T-helper 1 cell treated with Interleukin-12 subunit alpha and Interleukin-12 subunit beta and Interleukin-4 antibody, amounts not matched to agents 30 ng/mL and 1 ng/mL, for 36 hours (primary cell): Measurements from ENCODE around the gene GSTCD. TPM values are rescaled to one million over a fixed set of nuclear protein-coding genes. Genes with fewer than 3 reads are reported as not detected.
"Not testable (repeated sequence)": the region's sequence is repeated elsewhere in the genome, so short reads cannot be mapped to it uniquely, and the experiment has no call there.

ENCODE experiments used
- intact Hi-C: fragments of 100-400 bp; cut with micrococcal nuclease; formaldehyde crosslinking; loops from one replicate; pipeline ENCODE4 v1.15.1; 2024
- total RNA-seq: library from RNA; stranded (reverse); gene quantifications from 2 replicates; pipeline ENCODE4 v1.2.3, GENCODE V29; 2022

GSTCD gene
- total RNA-seq, 1 donor from 2014 or later, result 11.3 TPM

- intact Hi-C loops, result loop anchor here (1.0 kb wide), 2 partner anchors 194 to 574 kb away; no protein-coding TSS in a partner anchor
Observed at GRCh38 chr4:105714932-105715331, 6.3 kb downstream of the GSTCD start.

DNA sequence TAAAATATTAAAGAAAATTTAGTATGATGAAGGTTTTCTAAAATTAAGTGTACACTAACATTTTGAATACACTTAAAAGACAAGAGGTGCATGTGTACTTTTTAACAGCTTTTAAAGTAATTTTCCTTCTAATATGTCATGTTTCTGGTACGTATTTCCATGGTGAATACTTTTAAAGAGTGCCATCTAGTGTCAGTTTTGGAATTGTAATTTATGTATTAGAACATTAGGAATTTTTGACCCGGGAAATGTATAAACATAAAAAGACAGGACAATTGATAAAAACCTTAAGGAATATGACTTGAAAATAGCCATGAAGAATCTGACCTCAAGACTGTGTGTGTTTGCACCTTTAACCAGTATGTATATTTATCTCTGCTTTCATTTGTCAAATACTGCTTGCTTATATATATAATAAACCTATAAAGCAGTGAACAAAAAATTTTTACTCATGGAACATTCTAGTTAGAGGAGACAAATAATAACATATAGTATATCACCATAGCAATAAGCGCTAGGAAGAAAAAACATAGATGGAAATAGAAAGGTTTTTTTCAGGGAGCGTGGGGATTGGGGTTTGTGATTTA, 7.2 kb downstream of the GSTCD start:
- intact Hi-C loops, result loop anchor here (1.0 kb wide), 2 partner anchors 194 to 574 kb away; no protein-coding TSS in a partner anchor

GRCh38 chr4:105719204-105719603, 10.6 kb downstream of the GSTCD start:
- intact Hi-C loops, result no loop called here

- intact Hi-C loops, result no loop called here
Observed at GRCh38 chr4:105725623-105726022, 17.0 kb downstream of the GSTCD start.

- intact Hi-C loops, result not testable (repeated sequence)
Observed at GRCh38 chr4:105729895-105730294, 21.3 kb downstream of the GSTCD start.

- intact Hi-C loops, result not testable (repeated sequence)
Observed at GRCh38 chr4:105735217-105735616, 26.6 kb downstream of the GSTCD start.

DNA sequence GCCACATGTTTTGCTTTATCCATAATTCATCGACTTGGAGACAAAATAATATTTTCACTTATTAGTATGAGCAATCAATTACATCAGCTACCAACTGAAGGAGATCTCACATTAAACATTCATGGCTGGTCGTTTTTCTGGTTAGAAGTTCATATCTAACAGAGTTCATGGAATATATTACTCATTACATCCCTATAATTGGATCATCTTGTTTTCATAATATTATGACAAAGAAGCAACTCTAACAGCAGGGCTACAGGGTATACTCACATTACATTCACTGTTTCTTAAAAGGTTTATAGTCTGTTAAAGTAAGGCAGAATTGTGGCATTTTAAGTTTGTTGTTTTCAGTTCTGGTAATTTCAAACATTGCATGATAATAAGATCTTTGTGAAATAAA, 33.0 kb downstream of the GSTCD start:
- intact Hi-C loops, result no loop called here

GRCh38 chr4:105748222-105748621, 39.6 kb downstream of the GSTCD start:
- intact Hi-C loops, result no loop called here

DNA sequence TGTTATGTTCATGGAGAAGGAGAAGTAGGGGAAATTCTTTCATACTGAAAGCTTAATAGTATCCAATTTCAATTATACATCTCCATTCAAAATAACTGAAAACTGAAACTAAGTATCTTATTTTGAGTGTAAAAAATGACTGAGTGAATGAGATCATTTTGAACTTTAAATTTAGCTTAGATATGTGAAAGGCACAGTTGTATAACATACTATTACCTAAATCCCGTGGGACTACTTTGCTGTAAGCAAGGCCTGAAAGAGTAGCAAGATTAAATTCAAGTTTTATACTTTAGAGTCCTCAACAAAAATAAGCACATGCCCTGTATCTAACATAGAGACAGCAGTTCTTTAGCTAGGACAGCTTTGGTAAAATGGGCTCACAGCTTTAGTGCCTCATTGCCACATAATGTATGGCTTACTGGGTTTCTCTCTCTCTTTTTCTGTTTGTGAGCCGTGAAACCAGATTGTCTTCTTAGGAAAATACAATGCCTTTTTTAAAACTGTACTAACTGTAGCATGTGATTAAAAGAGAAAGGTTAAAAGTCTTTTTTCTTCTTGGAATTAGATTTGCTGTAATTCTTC, 43.2 kb downstream of the GSTCD start:
- intact Hi-C loops, result no loop called here

DNA sequence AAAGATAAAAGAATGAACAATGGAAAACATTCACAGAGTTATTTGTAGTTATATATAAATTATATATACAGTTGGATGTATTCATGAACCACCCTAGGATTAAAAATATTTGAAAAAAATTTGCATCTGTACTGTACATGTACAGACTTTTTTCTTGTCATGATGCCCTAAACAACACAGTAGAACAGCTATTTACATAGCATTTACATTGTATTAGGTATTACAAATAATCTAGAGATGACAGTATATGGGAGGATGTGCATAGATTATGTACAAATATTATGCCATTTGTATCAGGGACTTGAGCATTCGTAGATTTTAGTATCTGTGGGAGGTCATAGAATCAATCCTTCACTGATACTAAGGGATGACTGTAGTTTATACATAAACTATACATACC, 44.8 kb downstream of the GSTCD start:
- intact Hi-C loops, result no loop called here

GRCh38 chr4:105755375-105755774, 46.8 kb downstream of the GSTCD start:
- intact Hi-C loops, result no loop called here

- intact Hi-C loops, result no loop called here
Observed at GRCh38 chr4:105758958-105759357, 50.4 kb downstream of the GSTCD start.

- intact Hi-C loops, result no loop called here
Observed at GRCh38 chr4:105765690-105766407, 57.3 kb downstream of the GSTCD start.

DNA sequence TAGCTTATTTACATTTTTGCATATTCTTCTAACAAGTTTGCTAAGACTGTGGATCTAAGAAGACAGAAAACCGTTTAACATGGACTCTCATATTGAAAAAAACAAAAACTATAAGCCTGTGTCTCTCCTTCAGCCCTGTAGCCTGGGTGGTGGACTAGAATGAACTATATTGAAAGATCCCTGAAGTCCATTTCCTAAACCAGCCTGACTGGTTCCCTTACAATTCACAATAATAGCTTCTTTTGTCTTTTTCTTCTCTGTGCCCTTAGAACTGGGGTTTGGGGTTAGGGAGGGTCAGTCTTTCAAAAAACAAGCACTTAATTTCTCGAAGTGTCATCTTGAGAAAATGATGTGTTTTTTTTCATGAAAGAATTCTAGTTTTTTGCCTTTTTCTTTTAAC, 59.0 kb downstream of the GSTCD start:
- intact Hi-C loops, result no loop called here

- intact Hi-C loops, result not testable (repeated sequence)
Observed at GRCh38 chr4:105770524-105770923, 61.9 kb downstream of the GSTCD start.

DNA sequence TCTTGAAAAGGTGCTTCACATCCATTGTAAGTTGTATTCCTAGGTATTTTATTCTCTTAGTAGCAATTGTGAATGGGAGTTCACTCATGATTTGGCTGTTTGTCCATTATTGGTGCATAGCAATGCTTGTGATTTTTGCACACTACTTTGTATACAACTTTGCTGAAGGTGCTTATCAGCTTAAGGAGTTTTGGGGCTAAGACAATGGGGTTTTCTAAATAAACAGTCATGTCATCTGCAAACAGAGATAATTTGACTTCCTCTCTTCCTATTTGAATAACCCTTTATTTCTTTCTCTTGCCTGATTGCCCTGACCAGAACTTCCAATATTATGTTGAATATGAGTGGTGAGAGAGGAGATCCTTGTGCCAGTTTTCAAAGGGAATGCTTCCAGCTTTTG, 63.5 kb downstream of the GSTCD start:
- intact Hi-C loops, result not testable (repeated sequence)

DNA sequence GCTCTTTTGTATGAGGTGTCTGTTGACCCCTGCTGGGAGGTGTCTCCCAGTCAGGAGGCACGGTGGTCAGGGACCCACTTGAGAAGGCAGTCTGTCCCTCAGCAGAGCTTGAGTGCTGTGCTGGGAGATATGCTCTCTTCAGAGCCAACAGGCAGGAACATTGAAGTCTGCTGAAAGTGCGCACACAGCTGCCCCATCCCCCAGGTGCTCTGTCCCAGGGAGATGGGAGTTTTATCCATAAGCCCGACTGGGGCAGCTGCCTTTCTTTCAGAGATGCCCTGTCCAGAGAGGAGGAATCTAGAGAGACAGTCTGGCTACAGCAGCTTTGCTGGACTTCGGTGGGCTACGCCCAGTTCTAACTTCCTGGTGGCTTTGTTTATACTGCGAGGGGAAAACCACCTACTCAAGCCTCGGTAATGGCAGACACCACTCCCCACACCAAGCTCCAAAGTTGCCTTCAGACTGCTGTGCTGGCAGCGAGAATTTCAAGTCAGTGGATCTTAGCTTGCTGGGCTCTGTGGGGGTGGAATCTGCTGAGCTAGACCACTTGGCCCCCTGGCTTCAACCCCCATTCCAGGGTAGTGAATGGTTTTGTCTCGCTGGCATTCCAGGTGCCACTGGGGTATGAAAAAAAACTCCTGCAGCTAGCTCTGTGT, 67.3 kb downstream of the GSTCD start:
- intact Hi-C loops, result not testable (repeated sequence)

- intact Hi-C loops, result no loop called here
Observed at GRCh38 chr4:105780176-105780575, 71.6 kb downstream of the GSTCD start.

DNA sequence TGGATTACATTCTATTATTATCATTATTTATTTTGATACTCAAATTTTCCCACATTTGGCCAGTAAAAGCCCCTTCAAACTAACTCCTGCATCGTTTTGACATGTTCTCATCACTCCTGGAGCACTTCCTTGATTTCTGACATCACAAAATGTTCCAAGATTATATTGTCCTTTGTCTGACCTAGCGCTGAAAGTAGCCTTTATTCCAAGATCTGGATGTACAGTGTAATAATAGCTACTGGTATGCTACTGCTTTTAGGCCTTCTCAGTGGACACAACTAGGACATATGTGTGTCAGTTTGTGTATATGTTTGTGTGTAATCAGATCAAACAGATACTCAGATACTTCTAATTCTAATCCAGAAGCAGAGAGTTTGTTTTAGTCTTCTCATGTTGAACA, 76.2 kb downstream of the GSTCD start:
- intact Hi-C loops, result no loop called here

DNA sequence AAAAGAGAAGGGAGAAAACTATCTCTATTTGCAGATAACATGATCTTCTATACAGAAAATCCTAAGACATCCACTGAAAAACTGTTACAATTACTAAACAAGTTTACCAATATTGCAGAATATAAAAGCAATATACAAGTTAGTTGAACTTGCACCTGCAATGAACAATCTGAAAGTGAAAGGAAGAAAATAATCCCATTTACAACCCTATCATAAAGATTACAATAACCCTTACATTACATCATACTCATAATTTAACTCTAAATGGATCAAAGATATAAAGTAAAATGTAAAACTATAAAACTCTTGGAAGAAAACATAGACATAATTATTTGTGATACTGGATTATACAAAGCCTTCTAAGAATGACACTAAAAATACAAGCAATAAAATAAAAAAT, 77.2 kb downstream of the GSTCD start:
- intact Hi-C loops, result no loop called here

DNA sequence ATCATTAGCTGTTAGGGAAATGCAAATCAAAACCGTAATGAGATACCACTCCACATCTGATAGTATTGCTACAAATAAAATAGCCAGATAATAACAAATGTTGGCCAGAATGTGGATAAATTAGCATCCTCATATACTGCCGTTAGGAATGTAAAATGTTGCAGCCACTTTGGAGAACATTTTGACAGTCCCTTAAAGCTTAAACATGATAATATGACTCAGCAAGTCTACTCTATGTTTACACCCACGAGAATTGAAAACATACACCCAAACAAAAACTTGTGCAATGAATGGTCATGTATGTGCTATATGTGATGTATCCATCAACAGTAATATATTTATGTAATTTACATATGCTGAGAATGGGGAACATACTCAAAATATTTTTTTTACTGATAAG, 78.2 kb downstream of the GSTCD start:
- intact Hi-C loops, result no loop called here

DNA sequence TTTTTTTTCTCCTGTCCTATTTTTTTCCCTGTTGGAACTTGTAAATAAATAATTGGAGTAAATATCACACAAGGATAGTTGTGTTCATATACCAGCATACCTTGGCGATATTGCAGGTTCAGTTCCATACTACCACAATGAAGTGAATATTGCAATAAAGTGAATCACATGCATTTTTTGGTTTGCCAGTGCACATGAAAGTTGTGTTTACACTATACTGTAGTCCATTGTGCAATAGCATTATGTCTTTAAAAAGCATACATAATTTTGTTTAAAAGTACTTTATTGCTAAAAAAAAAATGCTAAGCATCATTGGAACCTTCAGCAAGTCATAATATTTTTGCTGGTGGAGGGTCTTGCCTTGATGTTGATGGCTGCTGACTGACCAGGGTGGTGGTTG, 88.6 kb downstream of the GSTCD start:
- intact Hi-C loops, result no loop called here
